HG02642 (cell line): ENCODE results near the gene EGFL6.

Experiments used
- ATAC-seq: cut with Tn5 transposase; IDR thresholded peaks from one replicate; pipeline ENCODE4 v1.9.1; 2021; ENCODE audit warnings: mild to moderate bottlenecking; ENCODE audit not compliant: unreplicated experiment, poor library complexity

The EGFL6 gene, protein sequence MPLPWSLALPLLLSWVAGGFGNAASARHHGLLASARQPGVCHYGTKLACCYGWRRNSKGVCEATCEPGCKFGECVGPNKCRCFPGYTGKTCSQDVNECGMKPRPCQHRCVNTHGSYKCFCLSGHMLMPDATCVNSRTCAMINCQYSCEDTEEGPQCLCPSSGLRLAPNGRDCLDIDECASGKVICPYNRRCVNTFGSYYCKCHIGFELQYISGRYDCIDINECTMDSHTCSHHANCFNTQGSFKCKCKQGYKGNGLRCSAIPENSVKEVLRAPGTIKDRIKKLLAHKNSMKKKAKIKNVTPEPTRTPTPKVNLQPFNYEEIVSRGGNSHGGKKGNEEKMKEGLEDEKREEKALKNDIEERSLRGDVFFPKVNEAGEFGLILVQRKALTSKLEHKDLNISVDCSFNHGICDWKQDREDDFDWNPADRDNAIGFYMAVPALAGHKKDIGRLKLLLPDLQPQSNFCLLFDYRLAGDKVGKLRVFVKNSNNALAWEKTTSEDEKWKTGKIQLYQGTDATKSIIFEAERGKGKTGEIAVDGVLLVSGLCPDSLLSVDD

DNA sequence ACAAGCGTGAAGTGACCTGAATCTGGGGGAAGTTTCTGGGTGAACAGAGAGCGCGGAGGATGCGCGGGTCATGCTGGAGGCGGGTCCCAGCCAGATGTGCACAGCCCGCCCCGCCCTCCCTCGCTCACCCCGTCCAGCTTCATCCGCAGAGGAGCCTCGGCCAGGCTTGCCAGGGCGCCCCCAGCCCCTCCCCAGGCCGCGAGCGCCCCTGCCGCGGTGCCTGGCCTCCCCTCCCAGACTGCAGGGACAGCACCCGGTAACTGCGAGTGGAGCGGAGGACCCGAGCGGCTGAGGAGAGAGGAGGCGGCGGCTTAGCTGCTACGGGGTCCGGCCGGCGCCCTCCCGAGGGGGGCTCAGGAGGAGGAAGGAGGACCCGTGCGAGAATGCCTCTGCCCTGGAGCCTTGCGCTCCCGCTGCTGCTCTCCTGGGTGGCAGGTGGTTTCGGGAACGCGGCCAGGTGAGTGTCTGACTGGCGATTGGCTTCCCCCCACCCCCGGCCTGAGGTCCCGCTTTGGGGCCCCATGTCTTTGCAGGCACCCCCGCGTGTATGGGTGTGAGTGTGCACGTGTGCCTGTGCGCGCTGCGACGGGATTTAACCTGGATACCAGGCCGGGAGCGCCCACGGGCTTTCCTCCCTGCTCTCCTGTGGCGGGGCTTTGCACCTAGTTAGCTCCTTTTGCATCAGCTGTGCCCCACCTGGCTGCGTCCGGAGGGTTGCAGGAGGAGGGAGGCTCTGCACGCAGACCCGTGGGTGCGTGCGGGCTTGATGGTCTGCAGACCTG lies at the start of gene EGFL6:
TSS of gene EGFL6 (plus strand) at position 123 of the 782 bp plus-strand sequence. CDS start at position 384, 261 bp downstream.
- ATAC-seq = no peak

DNA sequence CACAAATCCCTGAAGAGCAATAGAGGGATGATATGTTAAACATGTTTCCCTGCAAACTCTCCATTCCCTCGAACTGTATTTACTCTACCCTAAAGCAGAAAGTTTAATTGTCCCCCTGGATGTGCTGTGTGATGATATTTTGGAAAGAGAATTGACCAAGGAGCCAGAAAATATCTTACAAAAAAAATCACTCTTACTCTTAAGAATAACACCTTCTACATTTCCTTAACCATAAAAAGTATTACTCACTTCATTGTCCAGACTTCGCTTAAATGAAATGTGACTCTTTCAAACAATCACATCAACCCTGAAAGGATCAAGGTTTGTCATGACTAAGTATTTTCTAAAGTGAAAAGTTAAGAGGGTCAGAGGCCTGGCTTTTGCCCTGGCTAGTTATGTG lies 49.0 kb upstream of the EGFL6 start:
- no peak for ATAC-seq

DNA sequence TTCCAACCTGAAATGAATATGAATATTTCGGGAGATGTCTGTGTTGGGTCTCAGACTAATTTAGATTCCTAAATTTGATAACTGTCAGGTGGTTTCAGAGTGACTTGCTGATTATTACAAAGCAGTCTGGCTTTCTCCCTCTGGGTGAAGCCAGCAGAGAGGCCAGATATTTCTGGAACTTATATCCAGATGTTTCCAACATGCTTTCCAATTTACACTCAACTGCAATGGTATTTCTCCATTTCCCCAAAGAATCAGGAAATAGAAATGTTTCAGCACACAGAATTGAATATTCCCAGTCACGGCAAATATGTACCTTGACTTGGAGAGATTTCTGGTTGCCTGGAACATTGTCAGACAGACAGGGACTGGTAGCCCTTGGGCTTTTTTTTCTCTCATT lies 48.5 kb upstream of the EGFL6 start:
- ATAC-seq = no peak

DNA sequence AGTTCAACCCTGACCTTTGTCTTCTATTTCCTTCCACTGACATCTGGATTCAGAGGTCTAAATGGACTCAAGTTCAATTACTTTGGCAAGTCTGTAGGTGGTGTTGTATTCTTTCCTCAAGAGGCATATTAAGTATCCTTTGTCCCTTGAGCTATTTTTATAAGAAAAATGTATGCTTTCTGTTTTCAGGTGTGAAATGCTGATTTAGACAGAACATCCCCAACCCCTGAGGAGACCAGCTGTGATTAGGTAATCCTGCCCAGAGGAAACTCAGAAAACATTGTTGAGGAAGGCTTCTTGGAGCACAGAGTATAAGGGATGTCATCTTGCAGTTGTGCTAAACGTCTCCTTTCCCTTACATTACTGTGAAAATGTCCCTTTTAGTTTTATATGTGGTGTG lies 46.6 kb upstream of the EGFL6 start:
- no peak for ATAC-seq

DNA sequence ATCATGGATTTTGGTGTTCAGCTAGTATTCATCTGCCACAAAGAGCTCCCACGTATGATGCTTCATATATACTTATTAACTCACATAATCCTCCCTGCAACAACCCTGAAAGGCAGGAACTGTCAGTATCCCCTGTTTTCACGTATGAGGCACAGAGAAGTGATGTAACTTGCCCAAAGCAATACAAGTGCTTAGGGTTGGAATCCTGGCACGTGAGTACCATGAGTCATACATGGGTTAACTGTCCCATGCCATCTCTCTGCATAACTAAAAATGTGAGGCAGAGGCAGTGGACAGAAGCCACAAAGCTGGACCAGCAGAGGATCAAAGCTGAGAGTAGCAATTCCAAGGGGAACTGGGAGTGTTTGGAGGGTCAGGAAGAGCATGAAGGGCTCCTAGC lies 35.7 kb upstream of the EGFL6 start:
- ATAC-seq = no peak

DNA sequence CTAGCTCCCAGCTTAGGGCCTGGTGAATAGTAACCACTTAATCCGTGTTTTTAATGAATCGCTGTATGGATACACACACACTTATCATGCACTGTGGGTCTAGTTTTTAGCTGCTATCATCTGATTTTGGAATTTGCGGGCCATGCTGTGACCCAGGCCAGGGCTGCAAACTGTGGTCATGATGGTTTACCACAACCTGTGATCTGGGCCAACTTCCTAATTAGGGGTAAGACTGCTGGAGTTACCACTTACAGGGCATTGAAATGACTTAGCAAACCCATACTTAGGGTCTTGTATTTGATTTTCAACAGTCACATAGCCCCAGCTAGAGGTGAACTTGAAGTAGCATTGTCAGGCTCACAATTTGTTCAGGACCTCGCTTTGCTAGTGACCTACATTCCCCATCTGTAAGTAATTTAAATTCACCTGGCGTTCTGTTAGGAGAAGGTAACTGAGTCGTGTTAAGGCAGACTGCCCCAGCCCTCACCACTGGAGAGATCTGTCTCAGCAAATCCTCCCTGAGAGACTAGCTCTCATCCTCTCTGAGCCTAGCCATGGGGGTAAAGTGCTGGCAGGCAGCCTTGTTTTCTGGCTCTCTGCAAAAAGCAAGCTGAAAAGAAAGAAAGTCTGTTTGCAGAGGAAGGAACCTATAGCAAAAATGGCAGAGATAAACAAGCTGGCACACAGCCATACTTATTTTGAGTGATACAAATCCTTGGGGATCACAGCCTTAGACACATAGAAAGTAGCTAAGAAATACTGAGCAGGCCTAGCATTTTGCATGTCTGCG lies 33.8 kb upstream of the EGFL6 start:
- no peak for ATAC-seq

DNA sequence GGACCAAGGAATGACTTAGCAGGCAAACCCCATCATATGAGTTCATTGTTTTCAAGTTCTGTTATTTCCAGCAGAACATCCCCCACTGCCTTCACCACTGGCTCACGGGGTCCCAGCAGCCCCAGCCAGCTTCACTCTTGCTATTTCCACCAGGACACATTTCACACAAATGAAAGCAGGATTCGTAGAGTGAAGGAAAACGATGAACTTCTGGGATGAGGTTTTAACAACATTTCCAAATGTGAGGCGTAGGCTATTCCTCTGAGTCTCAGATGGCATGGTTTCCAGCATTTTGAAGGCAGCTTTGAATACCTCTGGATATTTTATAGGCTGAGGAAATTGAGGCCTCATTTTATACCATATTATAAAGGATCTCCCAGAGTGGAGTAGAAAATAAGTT lies 32.9 kb upstream of the EGFL6 start:
- ATAC-seq = no peak

DNA sequence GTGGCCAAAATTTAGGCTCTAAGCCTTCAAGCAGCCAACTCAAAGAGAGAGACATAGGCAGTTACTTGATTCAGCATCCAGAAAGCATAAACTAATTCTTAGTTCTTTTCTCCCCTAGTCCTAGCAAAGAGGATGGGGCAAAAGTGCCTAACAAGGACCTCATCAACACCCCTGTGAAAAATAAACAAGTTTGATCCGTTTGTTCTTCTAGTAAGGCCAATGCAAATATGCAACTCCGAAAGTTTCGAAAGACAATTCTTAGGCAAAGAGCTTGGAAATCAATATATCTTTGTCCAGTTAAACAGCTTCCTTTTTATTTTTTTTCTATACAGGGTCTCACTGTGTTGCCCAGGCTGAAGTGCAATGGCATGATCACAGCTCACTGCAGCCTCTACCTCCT lies 31.0 kb upstream of the EGFL6 start:
- ATAC-seq = no peak

DNA sequence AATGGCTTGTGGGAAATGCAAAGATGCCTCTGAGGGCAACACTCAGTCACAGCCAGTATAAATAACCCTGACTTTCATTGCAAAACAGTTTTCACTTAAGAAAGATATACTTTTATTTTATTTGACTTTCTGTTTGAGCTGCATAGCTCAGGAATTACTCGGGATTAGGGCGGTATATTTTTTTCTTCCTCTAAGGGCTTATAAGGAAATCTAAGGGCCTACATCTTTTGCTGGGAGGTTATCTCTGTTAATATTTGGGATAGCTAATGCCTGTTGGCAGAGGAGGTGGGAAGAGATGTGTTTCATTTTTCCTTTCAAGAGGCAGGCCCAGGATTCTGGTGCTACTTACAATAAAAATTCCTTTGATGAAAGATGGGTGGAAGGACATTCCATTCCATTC lies 28.8 kb upstream of the EGFL6 start:
- ATAC-seq = no peak

DNA sequence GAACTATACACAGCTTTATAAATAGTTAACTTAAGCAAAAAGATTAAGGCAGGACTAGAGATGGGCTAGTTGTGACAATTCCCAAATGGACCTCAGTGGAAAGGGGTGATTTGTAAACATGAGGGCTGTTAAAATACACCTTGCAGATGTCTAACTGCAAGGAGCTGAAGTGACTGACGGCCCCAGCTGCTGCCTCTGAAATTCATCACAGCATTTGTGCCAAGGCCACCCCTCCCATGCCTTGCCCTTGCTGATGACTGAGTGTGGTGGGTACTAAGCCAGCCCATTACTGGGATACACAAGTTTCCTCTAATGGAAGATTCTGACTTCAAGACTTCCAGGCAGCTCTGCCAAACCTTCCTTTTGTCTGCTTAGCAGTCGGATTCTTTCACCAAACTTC lies 23.7 kb upstream of the EGFL6 start:
- no peak for ATAC-seq

DNA sequence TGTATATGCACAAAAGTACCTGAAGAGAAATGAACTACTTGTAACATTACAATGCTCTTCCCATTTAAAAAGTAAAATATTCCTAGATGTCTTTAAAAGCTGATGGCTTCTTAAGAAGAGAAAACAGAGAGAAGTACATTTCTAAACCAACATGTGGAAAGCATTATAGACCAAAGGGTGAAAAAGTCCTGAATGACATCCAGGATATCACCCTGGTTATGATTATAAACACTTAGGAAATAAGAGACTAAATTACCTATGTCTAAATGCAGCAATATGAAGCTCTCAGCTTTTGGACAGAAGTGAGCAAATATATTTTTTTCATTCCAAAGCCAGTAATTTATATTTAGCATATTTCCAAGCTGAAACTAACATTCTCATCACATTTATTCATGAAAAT lies 21.7 kb upstream of the EGFL6 start:
- ATAC-seq = no peak

DNA sequence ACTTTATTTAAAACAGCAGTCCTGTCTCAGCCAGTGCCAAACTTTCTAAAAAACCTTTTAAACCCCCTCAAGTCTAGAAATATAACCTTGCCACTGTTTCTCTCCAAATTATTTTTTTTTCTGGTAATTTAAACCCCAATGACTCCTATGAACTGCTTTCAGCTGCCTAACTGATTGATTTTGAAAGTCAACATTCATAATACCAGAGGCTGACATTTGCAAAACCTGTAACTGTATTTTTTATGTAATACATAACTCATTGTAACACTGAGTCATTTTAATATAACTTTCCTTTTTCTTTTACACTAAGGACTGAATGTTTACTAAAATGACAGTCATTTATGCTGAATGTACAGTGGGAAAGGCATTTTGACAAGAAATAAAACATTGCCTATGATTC lies 19.1 kb upstream of the EGFL6 start:
- ATAC-seq = no peak

DNA sequence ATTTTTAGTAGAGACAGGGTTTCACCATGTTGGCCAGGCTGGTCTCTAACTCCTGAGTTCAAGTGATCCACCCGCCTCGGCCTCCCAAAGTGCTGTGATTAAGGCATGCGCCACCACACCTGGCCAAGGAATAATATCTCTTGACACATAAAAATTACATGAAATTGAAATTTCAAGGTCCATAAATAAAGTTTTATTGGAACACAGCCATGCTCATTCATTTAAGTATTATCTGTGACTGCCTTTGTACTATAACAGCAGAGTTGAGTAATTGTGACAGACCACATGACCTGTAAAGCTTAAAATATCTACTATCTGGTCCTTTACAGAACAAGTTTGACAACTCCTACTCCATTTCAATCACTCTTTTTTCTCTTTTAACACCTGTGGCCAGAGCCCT lies 17.8 kb upstream of the EGFL6 start:
- no peak for ATAC-seq

DNA sequence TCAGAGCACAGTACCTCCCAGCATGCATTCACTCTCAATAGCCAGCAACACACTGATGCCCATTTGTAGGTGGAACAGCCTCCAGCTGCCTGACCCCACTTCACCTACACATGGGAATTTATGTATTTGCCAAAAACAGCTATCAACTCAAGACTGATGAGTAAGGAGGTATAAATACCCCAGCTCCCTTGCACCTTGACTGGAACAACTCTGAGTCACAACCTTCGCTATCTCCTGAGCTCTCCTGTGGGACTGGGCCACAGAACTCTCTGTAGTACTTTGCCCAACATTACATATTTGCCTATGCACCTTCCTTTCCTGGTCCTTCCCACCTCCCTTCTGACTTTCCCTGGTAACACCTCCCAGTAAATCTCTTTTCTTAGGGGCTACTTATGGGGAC lies 16.5 kb upstream of the EGFL6 start:
- no peak for ATAC-seq

DNA sequence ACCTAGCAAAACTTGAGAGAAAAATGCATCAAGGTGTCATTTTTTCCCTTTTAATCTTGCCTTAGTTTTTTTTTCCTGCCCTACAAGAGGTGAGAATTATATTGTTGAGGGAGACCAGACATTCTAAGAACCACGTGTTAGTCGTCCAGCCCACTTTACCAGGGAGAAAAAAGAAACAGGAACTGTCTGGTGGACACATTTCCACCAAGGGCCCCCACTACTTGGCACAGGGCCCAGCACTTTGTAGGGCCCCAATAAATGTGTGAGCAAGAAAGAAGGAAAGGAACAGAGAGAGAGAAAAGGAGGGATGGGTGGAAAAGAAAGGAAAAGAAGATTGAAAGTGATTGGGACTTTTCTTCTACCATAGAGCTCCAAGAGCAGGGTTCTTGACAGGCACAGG lies 3.9 kb upstream of the EGFL6 start:
- no peak for ATAC-seq

DNA sequence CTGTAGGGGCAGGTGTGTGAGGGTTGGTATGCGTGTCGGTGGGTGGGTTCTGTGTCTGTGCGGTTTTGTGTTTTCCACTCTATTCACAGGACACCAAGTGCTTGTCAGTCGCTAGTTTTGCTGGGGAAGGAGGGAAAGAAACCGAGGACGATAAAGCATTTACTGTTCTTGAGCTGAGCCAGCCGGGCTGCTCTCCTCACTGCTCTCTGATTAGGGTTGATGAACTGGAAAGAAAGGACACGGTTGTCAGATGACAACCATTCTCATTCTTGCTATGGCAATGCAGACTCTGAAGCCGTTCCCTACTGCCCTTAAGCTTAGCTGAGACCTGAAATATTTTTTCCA lies 832 bp downstream of the EGFL6 start:
- ATAC-seq = no peak

DNA sequence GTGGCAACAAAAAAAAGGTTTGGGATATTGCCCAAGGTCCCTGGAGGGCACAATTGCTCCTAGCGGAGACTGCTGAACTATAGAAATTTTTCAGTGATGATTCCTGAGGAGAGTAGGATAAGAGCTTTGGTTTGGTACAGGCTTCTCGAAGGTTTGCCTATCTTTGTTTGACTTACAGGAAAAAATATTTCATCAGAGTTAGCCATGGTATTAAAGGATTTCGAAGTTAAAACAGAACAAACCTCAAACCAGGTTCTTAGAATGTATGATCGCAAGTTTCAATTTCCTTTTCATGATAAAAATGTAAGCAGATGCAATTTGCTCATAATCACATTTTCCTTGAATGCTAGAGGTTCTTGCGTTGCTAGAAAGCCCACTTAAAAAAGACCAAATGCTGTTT lies 1.7 kb downstream of the EGFL6 start:
- ATAC-seq = no peak

DNA sequence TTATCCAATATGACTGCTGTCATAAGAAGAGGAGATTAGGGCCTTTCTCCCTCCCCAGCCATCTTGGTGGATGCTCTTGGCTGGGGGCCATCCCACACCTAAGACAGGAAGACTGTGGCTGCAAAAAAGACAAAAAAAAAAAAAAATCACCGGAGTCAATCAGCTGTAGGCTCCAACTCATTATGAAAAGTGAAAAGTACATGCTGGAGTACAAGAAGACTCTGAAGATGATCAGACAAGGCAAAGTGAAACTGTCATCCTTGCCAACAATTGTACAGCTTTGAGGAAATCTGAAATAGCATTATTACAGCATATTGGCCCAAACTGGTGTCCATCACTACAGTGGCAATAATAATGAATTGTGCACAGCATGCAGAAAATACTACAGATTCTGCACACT lies 5.2 kb downstream of the EGFL6 start:
- ATAC-seq = no peak

DNA sequence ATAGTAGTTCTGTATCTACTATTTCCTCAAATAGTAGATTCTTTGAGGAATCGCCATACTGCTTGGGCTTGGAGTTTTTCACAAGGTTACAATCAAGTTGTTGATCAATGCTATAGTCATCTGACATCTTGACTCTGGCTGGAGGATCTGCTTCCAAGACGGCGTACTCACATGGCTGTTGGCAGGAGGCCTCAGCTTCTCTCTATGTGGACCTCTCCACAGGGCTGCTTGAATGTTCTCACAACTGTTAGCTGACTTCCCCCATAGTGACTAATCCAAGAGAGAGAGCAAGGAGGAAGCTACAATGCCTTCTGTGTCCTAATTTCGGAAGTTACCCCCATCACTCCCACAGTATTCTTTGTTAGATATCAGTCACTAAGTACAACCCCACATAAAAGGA lies 10.3 kb downstream of the EGFL6 start:
- ATAC-seq = no peak

DNA sequence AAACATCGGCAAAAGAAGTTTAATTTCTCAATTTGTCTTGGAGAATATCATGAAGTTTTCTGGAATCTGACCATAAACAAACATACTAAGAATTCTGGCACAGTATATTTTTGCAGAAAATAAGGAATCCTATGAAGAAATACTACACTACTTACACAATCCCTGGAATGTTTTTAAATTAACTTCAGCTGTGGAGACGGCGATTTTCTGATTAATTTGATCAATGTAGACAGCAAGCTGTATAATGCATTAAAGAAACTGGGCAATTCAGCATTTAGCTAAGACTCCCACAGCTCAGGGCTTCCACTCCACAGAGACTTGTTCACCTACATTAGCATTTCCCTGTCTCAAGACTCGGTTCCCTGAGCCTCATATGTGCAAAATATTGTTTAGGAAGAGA lies 12.2 kb downstream of the EGFL6 start:
- ATAC-seq = no peak
